ENCODE data around the gene STAB1.

Gene STAB1

DNA sequence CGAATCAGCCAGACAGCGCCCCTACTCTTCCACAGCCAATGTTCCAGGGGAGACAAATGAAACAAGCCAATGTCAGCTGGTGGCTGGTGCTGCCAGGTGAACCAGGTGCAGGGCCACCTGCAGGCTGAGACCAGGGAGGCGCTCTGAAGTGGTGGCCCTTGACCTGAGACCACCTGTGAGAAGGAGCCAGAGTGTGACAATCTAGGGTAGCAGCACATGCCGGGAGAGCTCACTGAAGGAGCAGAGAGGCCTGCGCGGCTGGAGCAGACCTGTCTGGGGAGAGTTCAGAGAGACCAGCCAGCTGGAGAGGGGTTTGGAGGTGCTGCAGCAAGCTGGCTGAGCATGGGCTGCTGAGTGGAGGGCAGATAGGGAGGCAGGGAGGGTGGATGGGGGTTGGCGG is 693 bp upstream of the STAB1 start:
- WGBS (ENCODE audit: insufficient coverage) = 80% methylated on average over 6 of the region's 7 CpGs

DNA sequence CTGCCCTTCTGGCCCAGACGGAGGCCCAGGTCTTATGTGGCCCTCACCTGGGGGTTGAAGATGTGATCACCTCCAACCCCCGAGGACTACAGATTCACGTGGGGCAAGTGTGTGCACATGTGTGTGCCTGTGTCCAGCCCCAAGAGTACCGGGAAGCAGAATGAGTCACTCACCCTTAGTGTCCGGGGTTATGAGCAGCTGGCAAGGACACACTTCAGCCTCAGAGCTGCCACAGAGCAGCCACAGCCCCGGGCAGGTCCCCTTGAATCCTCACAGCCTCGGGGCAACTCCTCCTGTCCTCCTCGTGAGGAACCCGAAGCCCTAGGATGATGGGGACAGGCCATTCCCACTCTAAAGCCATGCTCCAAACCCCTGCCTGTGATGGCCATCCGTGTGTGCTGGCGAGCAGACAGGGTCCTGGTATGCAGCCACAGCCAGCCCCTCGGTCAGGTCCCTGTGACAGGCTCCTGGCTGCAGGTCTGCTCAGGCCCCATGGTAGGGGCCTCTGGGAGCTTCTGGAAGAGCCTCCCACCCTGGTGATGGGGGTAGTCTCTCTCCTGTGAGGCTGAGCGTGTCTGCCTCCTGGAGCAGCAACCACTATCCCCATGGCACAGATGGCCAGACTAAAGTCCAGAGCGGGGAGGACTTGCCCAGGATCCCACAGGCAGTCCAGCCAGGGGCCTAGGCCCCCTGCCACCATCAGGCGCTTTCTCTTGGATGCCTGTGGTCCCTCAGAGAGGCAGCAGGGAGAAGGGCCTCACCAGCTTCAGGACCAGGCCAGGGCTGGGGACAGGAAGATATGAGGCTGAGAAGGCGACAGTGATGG is 852 bp downstream of the STAB1 start:
- Histone ChIP-seq H3K36me3 (ENCODE audit: control insufficient read depth in 4 of 4, insufficient read depth in 4 of 4, low read length in 3 of 4) (peaks cover 0 to 36% (median 11%) of the 10 kb centered on the region in 4 experiments), H3K27ac (ENCODE audit: insufficient read depth in 1 of 2, low read depth in 1 of 2, low read length in 2 of 2, poor library complexity in 1 of 2, severe bottlenecking in 2 of 2) (no peak overlapping the region), H3K4me3 (ENCODE audit: control insufficient read depth in 1 of 7, extremely low read depth in 1 of 7, insufficient read depth in 4 of 7, low read depth in 2 of 7, low read length in 6 of 7) (peak overlapping the region in 4 of 7 experiments; percentile 58 to 74 (median 66)), H3K27me3 (replicated peaks in 2 of 5; ENCODE audit: control insufficient read depth in 4 of 5, insufficient read depth in 5 of 5, low read length in 4 of 5) (no peaks in the 10 kb centered on the region), H3K4me1 (ENCODE audit: control extremely low read depth in 1 of 4, control insufficient read depth in 4 of 4, insufficient read depth in 4 of 4, low read length in 3 of 4) (peaks cover 5 to 98% (median 84%) of the 10 kb centered on the region in 4 experiments), H3K9me3 (ENCODE audit: control extremely low read depth in 1 of 5, control insufficient read depth in 4 of 5, insufficient read depth in 2 of 5, low read depth in 1 of 5, low read length in 4 of 5) (no peaks in the 10 kb centered on the region)
- ChIA-PET CTCF (interaction anchor here (0.6 to 5.8 kb wide), 8 partner anchors 22 to 96 kb away, joined by 3 to 43 read pairs (median 3); no protein-coding TSS in a partner anchor), POLR2A (interaction anchor here (0.7 to 1.4 kb wide), 2 partner anchors 36 to 40 kb away, joined by 5 to 6 read pairs; partner anchors contain the start of gene UQCC5)
- WGBS (ENCODE audit: insufficient coverage) = 65% methylated on average over 13 of the region's 16 CpGs
- peak in 2 of 3 donors; percentile 29 to 45 for DNase-seq

More for the DNA sequence above, 693 bp upstream of the STAB1 start:
- Histone ChIP-seq H3K4me3 (ENCODE audit: control insufficient read depth in 1 of 7, extremely low read depth in 1 of 7, insufficient read depth in 4 of 7, low read depth in 2 of 7, low read length in 6 of 7) (peak overlapping the region in 1 of 7 experiments; percentile 74), H3K36me3 (ENCODE audit: control insufficient read depth in 4 of 4, insufficient read depth in 4 of 4, low read length in 3 of 4) (peaks cover 7 to 43% (median 18%) of the 10 kb centered on the region in 4 experiments), H3K4me1 (ENCODE audit: control extremely low read depth in 1 of 4, control insufficient read depth in 4 of 4, insufficient read depth in 4 of 4, low read length in 3 of 4) (peaks cover 5 to 100% (median 87%) of the 10 kb centered on the region in 4 experiments), H3K27me3 (replicated peaks in 2 of 5; ENCODE audit: control insufficient read depth in 4 of 5, insufficient read depth in 5 of 5, low read length in 4 of 5) (no peaks in the 10 kb centered on the region), H3K9me3 (ENCODE audit: control extremely low read depth in 1 of 5, control insufficient read depth in 4 of 5, insufficient read depth in 2 of 5, low read depth in 1 of 5, low read length in 4 of 5) (no peaks in the 10 kb centered on the region), H3K27ac (ENCODE audit: insufficient read depth in 1 of 2, low read depth in 1 of 2, low read length in 2 of 2, poor library complexity in 1 of 2, severe bottlenecking in 2 of 2) (no peak overlapping the region)
- no peak for DNase-seq
- POLR2A ChIA-PET = no interaction called here
- CTCF ChIA-PET = interaction anchor here (0.9 to 5.8 kb wide), 5 partner anchors 12 to 67 kb away, joined by 3 to 43 read pairs (median 3); no protein-coding TSS in a partner anchor

DNA sequence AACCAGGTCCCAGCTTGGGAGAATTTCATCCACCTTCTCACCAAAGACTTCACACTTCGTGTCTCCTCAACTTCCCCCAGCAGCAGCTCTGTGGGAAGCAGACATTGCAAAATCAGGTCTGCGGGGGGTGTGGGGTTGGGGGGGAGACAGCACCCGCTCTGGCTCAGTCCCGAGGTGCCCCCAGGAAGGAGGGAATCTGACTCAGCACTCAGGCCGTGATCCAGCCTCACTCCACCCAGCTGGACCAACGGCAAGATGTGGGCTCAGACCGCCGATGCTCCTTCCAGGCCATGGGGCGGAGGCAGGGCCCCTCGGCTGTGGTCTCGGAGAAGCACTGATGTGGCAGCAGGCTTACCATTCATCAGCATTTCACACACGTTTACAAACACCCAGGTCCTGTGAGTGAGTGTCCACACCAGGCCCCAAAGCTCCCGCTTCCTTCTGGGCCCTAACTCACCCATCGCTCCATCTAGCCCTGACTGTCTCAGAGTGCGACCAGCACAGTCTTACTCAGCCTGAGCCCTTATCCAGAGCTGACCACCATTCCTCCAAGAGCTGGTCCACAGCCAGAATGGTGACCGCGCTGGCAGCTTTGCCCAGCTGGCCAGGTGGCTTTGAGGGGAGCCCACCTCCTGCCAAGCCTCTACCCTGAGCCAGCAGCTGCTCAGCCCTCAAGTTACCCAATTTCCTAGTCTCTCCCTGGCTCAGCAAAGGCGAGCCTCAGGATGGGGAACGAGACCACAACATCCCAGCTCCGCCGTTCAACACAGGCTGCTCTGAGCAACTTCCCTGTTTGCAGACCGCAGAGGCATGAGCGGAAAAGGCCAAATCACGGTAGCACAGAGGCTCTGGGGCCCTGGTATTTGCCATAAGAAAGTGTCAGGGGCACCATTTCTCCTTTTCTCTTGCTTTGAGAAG is 3.3 kb downstream of the STAB1 start:
- ChIA-PET POLR2A (interaction anchor here (0.5 to 1.2 kb wide), 6 partner anchors 8 to 137 kb away, joined by 3 to 5 read pairs (median 3); partner anchors contain the start of gene UQCC5), CTCF (interaction anchor here (0.8 to 5.8 kb wide), 8 partner anchors 10 to 63 kb away, joined by 3 to 43 read pairs (median 4); no protein-coding TSS in a partner anchor)
- 8% methylated on average over 22 of the region's 24 CpGs for WGBS (ENCODE audit: insufficient coverage)
- peaks cover 0 to 40% (median 0%) of the 10 kb centered on the region in 4 experiments for H3K36me3 ChIP-seq (ENCODE audit: control insufficient read depth in 4 of 4, insufficient read depth in 4 of 4, low read length in 3 of 4)
- no peaks in the 10 kb centered on the region for H3K9me3 ChIP-seq (ENCODE audit: control extremely low read depth in 1 of 5, control insufficient read depth in 4 of 5, insufficient read depth in 2 of 5, low read depth in 1 of 5, low read length in 4 of 5)
- H3K27me3 ChIP-seq (replicated peaks in 2 of 5; ENCODE audit: control insufficient read depth in 4 of 5, insufficient read depth in 5 of 5, low read length in 4 of 5) = no peaks in the 10 kb centered on the region
- DNase-seq = peak; percentile 92 to 96 (median 95)
- no peak overlapping the region for H3K27ac ChIP-seq (ENCODE audit: insufficient read depth in 1 of 2, low read depth in 1 of 2, low read length in 2 of 2, poor library complexity in 1 of 2, severe bottlenecking in 2 of 2)
- H3K4me1 ChIP-seq (ENCODE audit: control extremely low read depth in 1 of 4, control insufficient read depth in 4 of 4, insufficient read depth in 4 of 4, low read length in 3 of 4) = peaks cover 5 to 80% (median 69%) of the 10 kb centered on the region in 4 experiments
- peak overlapping the region in 4 of 7 experiments; percentile 3 to 74 (median 43) for H3K4me3 ChIP-seq (ENCODE audit: control insufficient read depth in 1 of 7, extremely low read depth in 1 of 7, insufficient read depth in 4 of 7, low read depth in 2 of 7, low read length in 6 of 7)

DNA sequence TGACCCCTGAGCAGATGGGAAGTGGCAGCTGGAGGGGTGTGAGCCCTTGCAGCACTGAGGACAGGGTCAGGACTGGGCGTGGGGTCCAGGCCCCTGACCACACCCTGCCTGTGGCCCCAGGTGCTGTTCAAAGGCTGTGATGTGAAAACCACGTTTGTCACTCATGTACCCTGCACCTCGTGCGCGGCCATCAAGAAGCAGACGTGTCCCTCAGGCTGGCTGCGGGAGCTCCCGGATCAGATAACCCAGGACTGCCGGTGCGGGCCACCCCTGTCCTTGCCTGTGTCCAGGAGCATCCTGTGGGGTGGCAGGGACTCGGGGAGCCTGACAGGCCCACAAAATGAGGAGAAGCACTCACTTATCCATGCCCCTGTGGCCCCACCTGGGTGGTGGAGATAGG is 5.9 kb downstream of the STAB1 start:
- ChIA-PET CTCF (interaction anchor here (0.9 to 1.9 kb wide), 6 partner anchors 10 to 59 kb away, joined by 3 to 8 read pairs (median 3); partner anchors contain the start of gene UQCC5), POLR2A (no interaction called here)
- Histone ChIP-seq H3K9me3 (ENCODE audit: control extremely low read depth in 1 of 5, control insufficient read depth in 4 of 5, insufficient read depth in 2 of 5, low read depth in 1 of 5, low read length in 4 of 5) (no peaks in the 10 kb centered on the region), H3K27me3 (replicated peaks in 2 of 5; ENCODE audit: control insufficient read depth in 4 of 5, insufficient read depth in 5 of 5, low read length in 4 of 5) (no peaks in the 10 kb centered on the region), H3K4me3 (ENCODE audit: control insufficient read depth in 1 of 7, extremely low read depth in 1 of 7, insufficient read depth in 4 of 7, low read depth in 2 of 7, low read length in 6 of 7) (no peak overlapping the region), H3K27ac (ENCODE audit: insufficient read depth in 1 of 2, low read depth in 1 of 2, low read length in 2 of 2, poor library complexity in 1 of 2, severe bottlenecking in 2 of 2) (no peak overlapping the region), H3K4me1 (ENCODE audit: control extremely low read depth in 1 of 4, control insufficient read depth in 4 of 4, insufficient read depth in 4 of 4, low read length in 3 of 4) (peaks cover 5 to 53% (median 43%) of the 10 kb centered on the region in 4 experiments), H3K36me3 (ENCODE audit: control insufficient read depth in 4 of 4, insufficient read depth in 4 of 4, low read length in 3 of 4) (peaks cover 0 to 66% (median under 1%) of the 10 kb centered on the region in 4 experiments)
- DNase-seq = no peak
- 91% methylated on average over 11 of the region's 11 CpGs for WGBS (ENCODE audit: insufficient coverage)

DNA sequence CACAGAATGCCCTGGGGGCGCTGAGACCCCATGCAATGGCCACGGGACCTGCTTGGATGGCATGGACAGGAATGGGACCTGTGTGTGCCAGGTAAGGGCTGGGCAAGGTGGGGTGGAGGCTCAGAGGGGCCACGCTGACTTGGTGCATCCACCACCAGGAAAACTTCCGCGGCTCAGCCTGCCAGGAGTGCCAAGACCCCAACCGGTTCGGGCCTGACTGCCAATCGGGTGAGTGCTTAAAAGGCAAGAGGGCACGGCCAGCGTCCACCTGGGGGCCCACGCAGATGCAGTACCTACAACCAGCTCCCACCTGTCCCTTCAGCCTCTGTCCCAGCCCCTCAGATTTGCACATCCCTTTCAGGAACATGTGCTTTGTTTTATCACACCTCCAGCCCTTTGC is 6.9 kb downstream of the STAB1 start:
- Histone ChIP-seq H3K27ac (ENCODE audit: insufficient read depth in 1 of 2, low read depth in 1 of 2, low read length in 2 of 2, poor library complexity in 1 of 2, severe bottlenecking in 2 of 2) (no peak overlapping the region), H3K36me3 (ENCODE audit: control insufficient read depth in 4 of 4, insufficient read depth in 4 of 4, low read length in 3 of 4) (peaks cover 0 to 69% (median under 1%) of the 10 kb centered on the region in 4 experiments), H3K27me3 (replicated peaks in 2 of 5; ENCODE audit: control insufficient read depth in 4 of 5, insufficient read depth in 5 of 5, low read length in 4 of 5) (no peaks in the 10 kb centered on the region), H3K4me3 (ENCODE audit: control insufficient read depth in 1 of 7, extremely low read depth in 1 of 7, insufficient read depth in 4 of 7, low read depth in 2 of 7, low read length in 6 of 7) (no peak overlapping the region), H3K4me1 (ENCODE audit: control extremely low read depth in 1 of 4, control insufficient read depth in 4 of 4, insufficient read depth in 4 of 4, low read length in 3 of 4) (peaks cover 5 to 44% (median 35%) of the 10 kb centered on the region in 4 experiments), H3K9me3 (ENCODE audit: control extremely low read depth in 1 of 5, control insufficient read depth in 4 of 5, insufficient read depth in 2 of 5, low read depth in 1 of 5, low read length in 4 of 5) (no peaks in the 10 kb centered on the region)
- DNase-seq = no peak
- ChIA-PET POLR2A (no interaction called here), CTCF (interaction anchor here (0.9 to 1.9 kb wide), 5 partner anchors 21 to 34 kb away, joined by 3 to 8 read pairs (median 3); partner anchors contain the start of gene UQCC5)
- WGBS (ENCODE audit: insufficient coverage) = 98% methylated on average over 11 of the region's 11 CpGs

DNA sequence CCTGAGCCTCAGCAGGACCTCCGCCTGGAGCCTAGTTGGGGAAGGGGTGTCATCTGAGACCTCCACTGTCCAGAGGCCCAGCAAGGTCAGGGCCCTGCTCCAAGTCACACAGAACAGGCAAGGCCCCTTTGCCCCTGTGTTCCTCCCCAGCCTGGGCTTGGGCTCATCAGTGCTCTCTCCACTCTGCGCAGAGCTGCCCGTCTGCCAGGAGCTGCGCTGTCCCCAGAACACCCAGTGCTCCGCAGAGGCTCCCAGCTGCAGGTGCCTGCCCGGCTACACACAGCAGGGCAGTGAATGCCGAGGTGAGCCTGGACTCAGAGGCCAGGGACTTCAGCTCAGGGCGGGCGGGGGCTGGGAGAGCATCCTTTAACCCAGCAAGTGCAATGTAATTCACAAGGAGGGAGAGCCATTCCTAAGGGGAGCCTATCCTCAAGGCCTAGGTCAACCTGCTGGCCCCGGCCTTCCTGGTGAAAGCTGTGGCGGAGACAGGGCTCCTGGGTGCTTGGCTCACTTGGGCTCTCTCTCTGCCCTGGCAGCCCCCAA is 7.7 kb downstream of the STAB1 start:
- no peak for DNase-seq
- H3K9me3 ChIP-seq (ENCODE audit: control extremely low read depth in 1 of 5, control insufficient read depth in 4 of 5, insufficient read depth in 2 of 5, low read depth in 1 of 5, low read length in 4 of 5) = no peaks in the 10 kb centered on the region
- peaks cover 2 to 35% (median 28%) of the 10 kb centered on the region in 4 experiments for H3K4me1 ChIP-seq (ENCODE audit: control extremely low read depth in 1 of 4, control insufficient read depth in 4 of 4, insufficient read depth in 4 of 4, low read length in 3 of 4)
- no peaks in the 10 kb centered on the region for H3K27me3 ChIP-seq (replicated peaks in 2 of 5; ENCODE audit: control insufficient read depth in 4 of 5, insufficient read depth in 5 of 5, low read length in 4 of 5)
- no peak overlapping the region for H3K4me3 ChIP-seq (ENCODE audit: control insufficient read depth in 1 of 7, extremely low read depth in 1 of 7, insufficient read depth in 4 of 7, low read depth in 2 of 7, low read length in 6 of 7)
- POLR2A ChIA-PET = no interaction called here
- H3K27ac ChIP-seq (ENCODE audit: insufficient read depth in 1 of 2, low read depth in 1 of 2, low read length in 2 of 2, poor library complexity in 1 of 2, severe bottlenecking in 2 of 2) = no peak overlapping the region
- CTCF ChIA-PET = interaction anchor here (1.5 to 1.9 kb wide), 2 partner anchors 20 to 33 kb away, joined by 3 to 8 read pairs; no protein-coding TSS in a partner anchor
- H3K36me3 ChIP-seq (ENCODE audit: control insufficient read depth in 4 of 4, insufficient read depth in 4 of 4, low read length in 3 of 4) = peaks cover 0 to 77% (median under 1%) of the 10 kb centered on the region in 4 experiments
- 99% methylated on average over 11 of the region's 11 CpGs for WGBS (ENCODE audit: insufficient coverage)
